Measurements from ENCODE around the gene GPR139. TPM values are rescaled to one million over a fixed set of nuclear protein-coding genes. Genes with fewer than 3 reads are reported as not detected.

The GPR139 gene
- total and polyA plus RNA-seq, 4 donors = not detected

DNA sequence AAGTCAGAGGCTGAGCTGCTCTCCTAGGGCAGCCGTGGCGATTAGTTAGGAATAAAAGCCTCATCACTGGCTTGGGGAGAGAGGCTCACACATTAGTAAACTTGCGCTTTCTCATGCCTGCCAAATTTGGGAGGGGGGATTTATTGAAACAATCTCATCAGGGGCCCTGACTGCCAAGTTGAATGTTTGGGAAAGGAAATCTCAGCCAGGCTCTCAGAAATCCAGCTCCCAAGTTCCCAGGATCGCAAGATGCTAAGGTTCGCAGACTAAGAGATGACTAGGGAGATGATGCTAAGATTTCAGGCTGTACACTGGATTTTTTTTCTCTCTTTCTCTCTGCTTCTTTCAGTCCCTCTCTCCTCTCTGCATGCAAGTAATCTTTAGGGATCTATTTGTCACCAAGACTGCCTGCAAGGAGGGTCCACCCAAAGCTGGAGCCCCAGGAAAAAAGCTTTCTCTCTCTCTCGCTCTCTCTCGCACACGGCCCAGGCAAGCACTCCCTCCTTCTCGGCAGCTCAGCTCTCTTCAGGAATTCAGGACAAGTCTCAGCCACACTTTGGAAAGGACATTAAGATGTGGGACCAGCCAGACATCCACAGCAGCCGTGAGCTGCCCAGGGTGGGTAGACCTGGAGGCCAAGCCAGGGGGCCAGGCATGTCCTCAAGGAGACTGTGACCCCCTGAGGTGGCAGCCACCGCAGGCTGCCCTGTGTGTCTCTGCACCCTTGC, 1.4 kb downstream of the GPR139 start:
- Histone ChIP-seq H3K27ac (ENCODE audit: low read depth in 1 of 2, low read length in 2 of 2) (no peak overlapping the region), H3K27me3 (ENCODE audit: control insufficient read depth in 4 of 4, insufficient read depth in 4 of 4, low read length in 3 of 4) (peaks cover 0 to 2% (median 0%) of the 10 kb centered on the region in 4 donors), H3K9me3 (ENCODE audit: control insufficient read depth in 4 of 4, low read length in 3 of 4) (peaks cover 0 to 3% (median under 1%) of the 10 kb centered on the region in 4 donors), H3K36me3 (ENCODE audit: control insufficient read depth in 4 of 4, insufficient read depth in 3 of 4, low read depth in 1 of 4, low read length in 3 of 4) (no peaks in the 10 kb centered on the region), H3K4me1 (ENCODE audit: control insufficient read depth in 4 of 4, insufficient read depth in 4 of 4, low read length in 3 of 4) (no peaks in the 10 kb centered on the region), H3K4me3 (ENCODE audit: low read depth in 1 of 3, low read length in 3 of 3) (no peak overlapping the region), H3K9ac (ENCODE audit: low read depth in 1 of 2, low read length in 2 of 2) (no peak overlapping the region)
- DNase-seq (ENCODE audit: low spot score) = no peak
- WGBS = 44% methylated on average over 11 of the region's 11 CpGs
- TF ChIP-seq FOXA2 (IDR thresholded peaks at IDR 0.05) (no peak), FOXA1 (IDR thresholded peaks at IDR 0.05) (no peak), NR2F2 (IDR thresholded peaks at IDR 0.05) (no peak), HNF4A (conservative IDR thresholded peaks at IDR 0.05) (no peak), YY1 (IDR thresholded peaks at IDR 0.05) (no peak), TAF1 (conservative IDR thresholded peaks at IDR 0.05) (no peak), SP1 (IDR thresholded peaks at IDR 0.05) (no peak), RXRA (IDR thresholded peaks at IDR 0.05) (no peak), RAD21 (IDR thresholded peaks at IDR 0.05) (no peak), GABPA (IDR thresholded peaks at IDR 0.05 in 1 of 2, conservative IDR thresholded peaks at IDR 0.05 in 1 of 2) (no peak), HNF4G (IDR thresholded peaks at IDR 0.05) (no peak), EGR1 (IDR thresholded peaks at IDR 0.05; ENCODE audit: low read depth in 2 of 2) (no peak)
- TF ChIP-seq, protein P1, sequence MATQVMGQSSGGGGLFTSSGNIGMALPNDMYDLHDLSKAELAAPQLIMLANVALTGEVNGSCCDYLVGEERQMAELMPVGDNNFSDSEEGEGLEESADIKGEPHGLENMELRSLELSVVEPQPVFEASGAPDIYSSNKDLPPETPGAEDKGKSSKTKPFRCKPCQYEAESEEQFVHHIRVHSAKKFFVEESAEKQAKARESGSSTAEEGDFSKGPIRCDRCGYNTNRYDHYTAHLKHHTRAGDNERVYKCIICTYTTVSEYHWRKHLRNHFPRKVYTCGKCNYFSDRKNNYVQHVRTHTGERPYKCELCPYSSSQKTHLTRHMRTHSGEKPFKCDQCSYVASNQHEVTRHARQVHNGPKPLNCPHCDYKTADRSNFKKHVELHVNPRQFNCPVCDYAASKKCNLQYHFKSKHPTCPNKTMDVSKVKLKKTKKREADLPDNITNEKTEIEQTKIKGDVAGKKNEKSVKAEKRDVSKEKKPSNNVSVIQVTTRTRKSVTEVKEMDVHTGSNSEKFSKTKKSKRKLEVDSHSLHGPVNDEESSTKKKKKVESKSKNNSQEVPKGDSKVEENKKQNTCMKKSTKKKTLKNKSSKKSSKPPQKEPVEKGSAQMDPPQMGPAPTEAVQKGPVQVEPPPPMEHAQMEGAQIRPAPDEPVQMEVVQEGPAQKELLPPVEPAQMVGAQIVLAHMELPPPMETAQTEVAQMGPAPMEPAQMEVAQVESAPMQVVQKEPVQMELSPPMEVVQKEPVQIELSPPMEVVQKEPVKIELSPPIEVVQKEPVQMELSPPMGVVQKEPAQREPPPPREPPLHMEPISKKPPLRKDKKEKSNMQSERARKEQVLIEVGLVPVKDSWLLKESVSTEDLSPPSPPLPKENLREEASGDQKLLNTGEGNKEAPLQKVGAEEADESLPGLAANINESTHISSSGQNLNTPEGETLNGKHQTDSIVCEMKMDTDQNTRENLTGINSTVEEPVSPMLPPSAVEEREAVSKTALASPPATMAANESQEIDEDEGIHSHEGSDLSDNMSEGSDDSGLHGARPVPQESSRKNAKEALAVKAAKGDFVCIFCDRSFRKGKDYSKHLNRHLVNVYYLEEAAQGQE (IDR thresholded peaks at IDR 0.05) = no peak
- TF ChIP-seq, protein P2, sequence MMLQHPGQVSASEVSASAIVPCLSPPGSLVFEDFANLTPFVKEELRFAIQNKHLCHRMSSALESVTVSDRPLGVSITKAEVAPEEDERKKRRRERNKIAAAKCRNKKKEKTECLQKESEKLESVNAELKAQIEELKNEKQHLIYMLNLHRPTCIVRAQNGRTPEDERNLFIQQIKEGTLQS (IDR thresholded peaks at IDR 0.05) = no peak
- TF ChIP-seq, protein P3, sequence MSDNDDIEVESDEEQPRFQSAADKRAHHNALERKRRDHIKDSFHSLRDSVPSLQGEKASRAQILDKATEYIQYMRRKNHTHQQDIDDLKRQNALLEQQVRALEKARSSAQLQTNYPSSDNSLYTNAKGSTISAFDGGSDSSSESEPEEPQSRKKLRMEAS (IDR thresholded peaks at IDR 0.05) = no peak
- TF ChIP-seq, protein P4, sequence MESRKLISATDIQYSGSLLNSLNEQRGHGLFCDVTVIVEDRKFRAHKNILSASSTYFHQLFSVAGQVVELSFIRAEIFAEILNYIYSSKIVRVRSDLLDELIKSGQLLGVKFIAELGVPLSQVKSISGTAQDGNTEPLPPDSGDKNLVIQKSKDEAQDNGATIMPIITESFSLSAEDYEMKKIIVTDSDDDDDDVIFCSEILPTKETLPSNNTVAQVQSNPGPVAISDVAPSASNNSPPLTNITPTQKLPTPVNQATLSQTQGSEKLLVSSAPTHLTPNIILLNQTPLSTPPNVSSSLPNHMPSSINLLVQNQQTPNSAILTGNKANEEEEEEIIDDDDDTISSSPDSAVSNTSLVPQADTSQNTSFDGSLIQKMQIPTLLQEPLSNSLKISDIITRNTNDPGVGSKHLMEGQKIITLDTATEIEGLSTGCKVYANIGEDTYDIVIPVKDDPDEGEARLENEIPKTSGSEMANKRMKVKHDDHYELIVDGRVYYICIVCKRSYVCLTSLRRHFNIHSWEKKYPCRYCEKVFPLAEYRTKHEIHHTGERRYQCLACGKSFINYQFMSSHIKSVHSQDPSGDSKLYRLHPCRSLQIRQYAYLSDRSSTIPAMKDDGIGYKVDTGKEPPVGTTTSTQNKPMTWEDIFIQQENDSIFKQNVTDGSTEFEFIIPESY (IDR thresholded peaks at IDR 0.05) = no peak

DNA sequence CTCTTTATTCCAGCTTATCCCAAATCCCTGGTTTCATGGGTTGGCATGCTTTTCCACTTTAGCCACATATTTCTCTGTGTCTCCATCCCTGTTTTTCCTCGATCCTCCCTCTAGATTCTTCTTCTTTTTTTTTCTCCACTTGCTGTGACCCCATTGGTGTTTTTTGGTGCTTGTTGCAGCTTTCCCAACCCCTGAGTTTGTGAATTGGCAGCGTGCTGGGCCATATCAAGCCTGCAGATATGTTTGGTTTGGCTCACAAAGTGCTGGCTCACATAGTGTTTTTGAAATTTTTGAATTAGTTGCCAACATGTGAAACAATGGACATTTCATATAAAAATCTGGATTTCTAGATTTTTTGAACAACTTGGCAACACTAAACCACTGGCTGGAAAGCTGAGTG, 8.8 kb downstream of the GPR139 start:
- no peak for DNase-seq (ENCODE audit: low spot score)
- Histone ChIP-seq H3K27ac (ENCODE audit: low read depth in 1 of 2, low read length in 2 of 2) (no peak overlapping the region), H3K4me1 (ENCODE audit: control insufficient read depth in 4 of 4, insufficient read depth in 4 of 4, low read length in 3 of 4) (no peaks in the 10 kb centered on the region), H3K4me3 (ENCODE audit: low read depth in 1 of 3, low read length in 3 of 3) (no peak overlapping the region), H3K27me3 (ENCODE audit: control insufficient read depth in 4 of 4, insufficient read depth in 4 of 4, low read length in 3 of 4) (peaks cover 0 to 4% (median 0%) of the 10 kb centered on the region in 4 donors), H3K36me3 (ENCODE audit: control insufficient read depth in 4 of 4, insufficient read depth in 3 of 4, low read depth in 1 of 4, low read length in 3 of 4) (no peaks in the 10 kb centered on the region), H3K9me3 (ENCODE audit: control insufficient read depth in 4 of 4, low read length in 3 of 4) (peaks cover 0 to 2% (median 2%) of the 10 kb centered on the region in 4 donors), H3K9ac (ENCODE audit: low read depth in 1 of 2, low read length in 2 of 2) (no peak overlapping the region)
- TF ChIP-seq FOXA2 (IDR thresholded peaks at IDR 0.05) = no peak
- TF ChIP-seq SP1 (IDR thresholded peaks at IDR 0.05) = no peak
- TF ChIP-seq TAF1 (conservative IDR thresholded peaks at IDR 0.05) = no peak
- TF ChIP-seq FOXA1 (IDR thresholded peaks at IDR 0.05) = no peak
- TF ChIP-seq, protein P4 (IDR thresholded peaks at IDR 0.05) = no peak
- no peak for TF ChIP-seq RAD21 (IDR thresholded peaks at IDR 0.05)
- WGBS = 34% methylated on average over 2 of the region's 2 CpGs

All from liver (tissue), 9 donors.